Measurements from ENCODE around the gene BCL7B. TPM values are rescaled to one million over a fixed set of nuclear protein-coding genes. Genes with fewer than 3 reads are reported as not detected.

Gene BCL7B
- total RNA-seq (ENCODE audit: low replicate concordance) = 12.1 and 16.1 TPM in 2 replicates

DNA sequence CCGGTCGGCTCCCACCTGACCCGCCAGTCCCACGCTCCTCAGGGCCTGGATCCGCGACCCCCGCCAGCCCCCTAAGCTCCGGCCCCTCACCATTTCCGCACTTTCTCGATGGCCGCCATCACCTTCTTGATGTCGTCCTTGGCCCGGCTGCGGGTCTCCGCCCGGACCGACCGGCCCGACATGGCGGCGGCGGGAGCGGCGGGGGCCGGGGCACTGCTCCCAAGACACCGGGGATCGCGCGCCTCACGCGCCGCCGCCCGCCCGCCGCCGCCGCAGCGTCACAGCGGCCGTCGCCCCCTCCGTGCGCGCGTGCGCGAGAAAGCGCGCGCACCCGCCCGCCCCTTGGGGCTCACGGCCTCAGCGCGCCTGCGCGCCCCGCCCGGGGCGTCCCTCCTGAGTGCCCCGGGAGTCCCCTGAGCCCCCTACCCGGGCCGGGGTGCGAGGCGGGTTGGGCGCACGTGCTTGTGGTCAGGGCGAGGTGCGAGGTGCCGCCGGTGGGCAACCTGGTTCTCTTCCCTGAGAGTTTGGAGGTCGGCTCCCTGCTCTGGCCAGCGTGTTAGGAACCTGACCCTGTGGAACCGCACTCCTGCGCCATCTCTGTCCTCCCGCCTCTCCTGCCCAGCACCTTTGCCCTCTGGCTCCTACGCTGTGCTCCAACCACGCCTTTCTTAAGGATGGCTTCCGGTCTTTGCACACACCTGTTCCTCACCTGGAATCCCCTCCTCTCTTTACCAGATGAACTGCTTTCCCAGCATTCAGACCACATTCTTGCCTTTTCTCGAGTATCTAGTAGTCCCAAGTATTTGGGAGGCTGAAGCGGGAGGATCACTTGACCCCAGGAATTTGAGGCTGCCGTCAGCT lies at the start of gene BCL7B:
Gene BCL7B (minus strand): TSS at position 294 of the 861 bp plus-strand sequence. CDS start 112 bp downstream, at position 182.

DNA sequence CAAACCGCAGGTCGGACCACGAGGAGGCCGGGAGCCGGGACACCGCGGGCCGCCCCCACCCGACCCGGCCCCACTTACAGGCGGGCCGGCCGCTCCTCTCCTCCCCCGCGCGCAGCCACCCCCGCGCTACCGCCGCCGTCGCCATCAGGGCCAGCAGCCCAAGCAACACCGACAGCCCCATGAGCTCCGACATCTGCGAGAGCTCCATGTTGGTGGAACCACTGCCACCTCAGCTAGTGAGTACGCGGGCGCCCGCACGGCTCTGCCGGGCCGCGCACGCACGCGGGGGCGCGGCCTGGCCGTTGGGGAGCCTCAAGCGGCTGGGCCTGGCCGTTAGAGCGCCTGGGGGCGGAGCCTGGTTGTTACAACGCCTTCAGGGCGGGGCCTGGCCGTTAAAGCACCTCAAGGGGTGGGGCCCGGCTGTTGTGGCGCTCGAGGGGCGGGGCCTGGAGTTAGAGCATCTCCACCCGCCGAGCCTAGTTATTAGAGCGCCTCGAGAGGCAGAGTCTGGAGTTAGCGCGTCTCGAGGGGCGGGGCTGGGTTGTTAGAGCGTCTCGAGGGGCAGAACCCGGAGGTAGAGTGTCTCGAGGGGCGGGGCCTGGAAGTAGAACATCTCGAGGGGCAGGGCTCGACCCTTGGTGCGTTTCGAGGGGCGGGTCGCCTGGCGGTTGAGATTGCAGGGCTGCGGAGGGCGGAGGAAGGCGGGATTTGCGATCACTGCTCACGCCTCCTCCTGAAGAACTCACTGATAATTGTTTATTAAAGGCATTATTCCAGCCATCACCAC lies 21.0 kb upstream of the BCL7B start, which contains the start of gene TBL2:
Gene TBL2 (minus strand): TSS at position 238 of the 787 bp plus-strand sequence. CDS start 30 bp downstream, at position 208.

GRCh38 chr7:73522105-73522872 lies 35.2 kb downstream of the BCL7B start, which contains the start of gene BAZ1B:
BAZ1B (minus strand) TSS chr7:73522293; CDS start chr7:73521933, 360 bp downstream.

Other genes with a start within 250 kb of the BCL7B start
- 9.0 and 14.4 TPM in 2 replicates for gene NSUN5, start 248.9 kb downstream of the BCL7B start, total RNA-seq (ENCODE audit: low replicate concordance)
- not detected in 2 replicates for gene TRIM50, start 229.6 kb downstream of the BCL7B start, total RNA-seq (ENCODE audit: low replicate concordance)
- gene FKBP6, start 229.5 kb downstream of the BCL7B start, total RNA-seq (ENCODE audit: low replicate concordance) = 0.12 TPM in 1 of 2 replicates, not detected in the other
- gene FZD9, start 123.9 kb downstream of the BCL7B start, total RNA-seq (ENCODE audit: low replicate concordance) = 0.12 and 0.98 TPM in 2 replicates
- 36.4 and 37.2 TPM in 2 replicates for gene BAZ1B, start 35.4 kb downstream of the BCL7B start, total RNA-seq (ENCODE audit: low replicate concordance)
- 83.4 and 114 TPM in 2 replicates for gene TBL2, start 20.9 kb upstream of the BCL7B start, total RNA-seq (ENCODE audit: low replicate concordance)
- gene MLXIPL, start 66.8 kb upstream of the BCL7B start, total RNA-seq (ENCODE audit: low replicate concordance) = 0.23 TPM in 1 of 2 replicates, not detected in the other
- 3.7 and 4.2 TPM in 2 replicates for gene VPS37D, start 110.1 kb upstream of the BCL7B start, total RNA-seq (ENCODE audit: low replicate concordance)
- 1.8 and 2.0 TPM in 2 replicates for gene DNAJC30, start 125.8 kb upstream of the BCL7B start, total RNA-seq (ENCODE audit: low replicate concordance)
- 51.5 and 62.3 TPM in 2 replicates for gene BUD23, start 125.9 kb upstream of the BCL7B start, total RNA-seq (ENCODE audit: low replicate concordance)
- gene STX1A, start 162.0 kb upstream of the BCL7B start, total RNA-seq (ENCODE audit: low replicate concordance) = 20.6 and 23.7 TPM in 2 replicates
- 6.6 and 8.9 TPM in 2 replicates for gene ABHD11, start 181.1 kb upstream of the BCL7B start, total RNA-seq (ENCODE audit: low replicate concordance)
- gene CLDN3, start 212.6 kb upstream of the BCL7B start, total RNA-seq (ENCODE audit: low replicate concordance) = not detected in 2 replicates